Coronary artery (tissue), 2 donors: Measurements from ENCODE around the gene DVL1.
A peak's percentile ranks its signal among the peaks of the same experiment; 100 is the strongest.
"Not testable (repeated sequence)": the region's sequence is repeated elsewhere in the genome, so short reads cannot be mapped to it uniquely, and the experiment has no call there.

Experiments used
- DNase-seq: peaks from one replicate; pipeline ENCODE4 v3.0.0-alpha.2; 2017; ENCODE audit warnings: low spot score
- H3K27ac ChIP-seq, 2 donors: fragments of 200-600 bp; sonication (generic); one replicate each; pipeline ENCODE4 v1.5.1; 2016 to 2019
- H3K4me3 ChIP-seq: fragments of 200-600 bp; sonication (generic); 2 replicates; pipeline ENCODE4 v1.5.1; 2016; ENCODE audit warnings: mild to moderate bottlenecking, moderate library complexity
- TF ChIP-seq, protein P1 (sequence below): fragments of 200-600 bp; sonication (generic); IDR thresholded peaks from one replicate; pipeline ENCODE4 v1.5.1; 2019; ENCODE audit warnings: antibody characterized with exemption

Gene DVL1

DNA sequence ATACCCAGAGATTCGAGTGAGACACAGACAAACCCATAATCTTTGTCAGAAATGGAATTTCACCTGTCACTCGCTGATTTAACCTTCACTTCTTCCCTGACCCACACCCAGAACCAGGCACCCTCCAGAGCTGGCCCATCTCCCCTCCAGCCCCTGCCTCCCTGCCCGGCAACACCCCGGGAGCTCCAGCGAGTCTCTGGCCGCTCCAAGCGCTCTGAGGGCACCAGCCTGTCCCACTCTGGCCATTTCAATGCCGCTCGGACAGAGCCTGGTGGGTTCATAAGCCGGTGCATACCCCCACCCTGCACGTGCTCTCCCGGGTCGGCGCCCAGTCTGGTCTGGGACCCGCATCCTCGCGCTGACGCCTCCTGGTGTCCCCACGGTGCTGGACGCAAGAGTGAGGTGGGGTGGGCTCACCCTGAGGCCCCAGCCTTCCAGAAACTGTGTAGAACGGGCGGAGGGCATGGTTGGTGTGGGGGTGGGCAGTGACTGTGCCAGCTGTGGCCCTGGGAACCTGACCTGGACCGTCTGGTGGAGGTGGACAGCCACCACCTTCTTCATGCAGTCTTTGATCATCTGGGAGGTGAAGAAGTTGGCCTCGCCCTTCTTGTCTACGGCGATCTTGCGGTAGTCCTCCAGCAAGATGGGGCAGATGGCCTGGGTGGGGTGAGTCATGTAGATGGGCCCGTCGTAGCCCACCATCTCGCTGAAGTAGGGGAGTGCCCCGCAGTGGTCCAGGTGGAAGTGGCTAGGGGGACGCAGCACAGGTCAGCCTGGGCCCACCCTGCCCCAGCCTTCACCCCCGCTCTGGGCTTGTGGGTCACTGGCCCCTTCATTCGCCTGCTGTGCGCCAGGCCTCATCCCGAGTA is 30.2 kb downstream of the DVL1 start:
- H3K27ac ChIP-seq, result peak overlapping the region; percentile 15 to 70
- TF ChIP-seq, protein P1, sequence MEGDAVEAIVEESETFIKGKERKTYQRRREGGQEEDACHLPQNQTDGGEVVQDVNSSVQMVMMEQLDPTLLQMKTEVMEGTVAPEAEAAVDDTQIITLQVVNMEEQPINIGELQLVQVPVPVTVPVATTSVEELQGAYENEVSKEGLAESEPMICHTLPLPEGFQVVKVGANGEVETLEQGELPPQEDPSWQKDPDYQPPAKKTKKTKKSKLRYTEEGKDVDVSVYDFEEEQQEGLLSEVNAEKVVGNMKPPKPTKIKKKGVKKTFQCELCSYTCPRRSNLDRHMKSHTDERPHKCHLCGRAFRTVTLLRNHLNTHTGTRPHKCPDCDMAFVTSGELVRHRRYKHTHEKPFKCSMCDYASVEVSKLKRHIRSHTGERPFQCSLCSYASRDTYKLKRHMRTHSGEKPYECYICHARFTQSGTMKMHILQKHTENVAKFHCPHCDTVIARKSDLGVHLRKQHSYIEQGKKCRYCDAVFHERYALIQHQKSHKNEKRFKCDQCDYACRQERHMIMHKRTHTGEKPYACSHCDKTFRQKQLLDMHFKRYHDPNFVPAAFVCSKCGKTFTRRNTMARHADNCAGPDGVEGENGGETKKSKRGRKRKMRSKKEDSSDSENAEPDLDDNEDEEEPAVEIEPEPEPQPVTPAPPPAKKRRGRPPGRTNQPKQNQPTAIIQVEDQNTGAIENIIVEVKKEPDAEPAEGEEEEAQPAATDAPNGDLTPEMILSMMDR, result no peak
- DNase-seq, result no peak
- no peak overlapping the region for H3K4me3 ChIP-seq

DNA sequence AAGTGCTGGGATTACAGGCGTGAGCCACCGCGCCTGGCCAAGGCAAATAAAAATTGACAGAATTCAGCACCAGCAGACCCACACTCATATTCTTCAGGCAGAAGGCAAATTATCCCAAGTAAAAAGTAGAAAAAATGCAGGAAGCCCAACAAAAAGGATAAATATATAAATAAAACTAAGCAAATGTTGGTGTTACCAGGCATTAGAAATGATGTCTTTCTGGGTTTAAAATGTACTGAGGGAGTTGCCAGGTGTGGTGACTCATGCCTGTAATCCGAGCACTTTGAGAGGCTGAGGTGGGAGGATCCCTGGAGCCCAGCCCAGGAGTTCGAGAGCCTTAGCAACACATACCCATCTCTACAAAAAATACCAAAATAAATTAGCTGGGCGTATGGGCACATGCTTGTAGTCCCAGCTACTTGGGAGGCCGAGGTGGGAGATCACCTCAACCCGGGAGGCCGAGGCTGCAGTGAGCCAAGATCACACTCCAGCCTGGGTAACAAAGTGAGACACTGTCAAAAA is 31.0 kb downstream of the DVL1 start:
- DNase-seq, result no peak
- H3K4me3 ChIP-seq, result no peak overlapping the region
- peak overlapping the region; percentile 39 to 55 for H3K27ac ChIP-seq
- TF ChIP-seq, protein P1, result no peak

DNA sequence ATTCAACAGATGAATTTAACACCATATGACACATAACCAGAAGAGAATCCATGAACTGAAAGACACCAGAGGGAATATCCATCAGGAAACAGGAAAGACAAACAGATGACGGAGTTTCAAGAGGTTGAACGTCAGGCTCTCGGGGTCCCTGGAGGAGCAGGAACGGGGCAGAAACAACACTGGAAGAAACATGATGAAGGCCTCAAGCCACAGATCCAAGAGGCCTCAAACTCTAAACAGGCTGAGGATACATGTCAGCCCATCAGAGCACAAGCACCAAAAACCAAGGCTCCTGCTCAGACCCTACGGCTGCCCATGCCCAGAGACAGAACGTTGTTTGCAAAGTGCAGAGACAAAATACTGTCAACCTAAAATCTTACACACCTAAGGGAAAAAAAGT is 31.8 kb downstream of the DVL1 start:
- peak overlapping the region; percentile 39 to 55 for H3K27ac ChIP-seq
- TF ChIP-seq, protein P1, result no peak
- no peak for DNase-seq

DNA sequence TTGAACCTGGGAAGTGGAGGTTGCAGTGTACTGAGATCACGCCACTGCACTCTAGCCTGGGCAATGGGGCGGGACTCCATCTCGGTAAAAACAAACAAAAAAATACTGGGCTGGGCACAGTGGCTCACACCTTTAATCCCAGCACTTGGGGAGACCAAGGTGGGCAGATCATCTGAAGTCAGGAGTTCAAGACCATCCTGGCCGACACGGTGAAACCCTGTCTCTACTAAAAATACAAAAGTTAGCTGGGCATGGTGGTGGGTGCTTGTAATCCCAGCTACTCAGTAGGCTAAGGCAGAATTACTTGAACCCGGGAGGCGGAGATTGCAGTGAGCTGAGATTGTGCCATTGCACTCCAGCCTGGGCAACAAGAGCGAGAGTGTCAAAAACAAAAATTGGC is 33.0 kb downstream of the DVL1 start:
- DNase-seq, H3K4me3 ChIP-seq, H3K27ac ChIP-seq: not testable (repeated sequence)

More for the DNA sequence above, 31.8 kb downstream of the DVL1 start:
- H3K4me3 ChIP-seq, result no peak overlapping the region

DNA sequence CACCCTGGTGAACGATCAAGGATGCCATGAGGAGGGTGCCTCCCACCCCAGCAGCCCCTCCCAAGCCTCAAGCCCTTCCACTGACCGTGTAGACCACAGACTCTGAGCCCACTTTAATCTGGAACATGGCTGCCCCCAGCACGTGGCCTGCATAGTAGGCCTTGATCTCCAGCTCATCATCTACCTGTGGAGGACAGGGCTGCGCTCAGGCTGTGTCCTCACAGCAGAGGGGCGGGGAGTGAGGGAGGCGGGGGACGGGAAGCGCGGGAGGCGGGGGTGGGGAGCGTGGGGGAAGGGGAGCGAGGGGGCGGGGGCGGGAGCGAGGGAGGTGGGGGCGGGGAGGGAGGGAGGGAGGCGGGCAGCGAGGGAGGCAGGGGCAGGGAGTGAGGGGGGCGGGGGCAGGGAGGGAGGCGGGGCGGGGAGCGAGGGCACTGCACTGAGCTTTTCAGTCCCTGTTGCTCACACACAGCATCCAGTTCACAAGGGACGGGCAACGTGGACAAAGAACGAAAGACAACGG is 33.7 kb downstream of the DVL1 start:
- DNase-seq, result no peak
- Histone ChIP-seq H3K4me3 (no peak overlapping the region), H3K27ac (peak overlapping the region in 1 of 2 donors; percentile 7)
- TF ChIP-seq, protein P1, result no peak

DNA sequence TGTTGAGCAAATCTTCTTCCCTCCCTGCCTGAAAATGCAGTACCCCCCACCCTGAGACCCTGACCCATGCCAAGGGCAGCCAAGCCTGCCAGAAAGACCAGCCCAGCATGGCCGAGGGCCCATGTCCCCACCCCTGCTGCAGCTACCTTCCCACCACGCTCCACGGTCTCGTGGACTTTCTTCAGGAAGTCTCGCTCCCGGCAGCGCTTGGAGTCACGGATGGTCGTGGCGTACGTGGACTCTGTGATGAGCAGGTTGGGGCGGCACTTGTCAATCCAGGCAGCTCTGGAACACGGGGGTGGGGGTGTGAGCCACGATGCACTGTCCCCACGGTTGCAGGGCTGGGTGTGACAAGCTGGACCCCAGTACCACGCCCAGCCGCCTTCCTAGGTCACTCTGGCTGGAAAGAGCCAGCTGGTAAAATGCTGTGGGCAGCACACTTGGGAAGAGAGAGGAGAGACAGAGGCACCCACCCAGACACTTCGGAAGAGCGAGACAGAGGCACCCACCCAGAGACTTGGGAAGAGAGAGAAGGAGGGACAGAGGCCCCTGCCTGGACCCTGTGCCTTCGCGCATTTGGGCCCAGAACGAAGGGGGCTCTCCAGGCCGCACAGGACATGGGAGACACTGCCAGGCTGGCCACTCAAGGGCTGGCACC is 34.4 kb downstream of the DVL1 start:
- no peak overlapping the region for H3K4me3 ChIP-seq
- TF ChIP-seq, protein P1, result no peak
- no peak for DNase-seq
- H3K27ac ChIP-seq, result no peak overlapping the region

DNA sequence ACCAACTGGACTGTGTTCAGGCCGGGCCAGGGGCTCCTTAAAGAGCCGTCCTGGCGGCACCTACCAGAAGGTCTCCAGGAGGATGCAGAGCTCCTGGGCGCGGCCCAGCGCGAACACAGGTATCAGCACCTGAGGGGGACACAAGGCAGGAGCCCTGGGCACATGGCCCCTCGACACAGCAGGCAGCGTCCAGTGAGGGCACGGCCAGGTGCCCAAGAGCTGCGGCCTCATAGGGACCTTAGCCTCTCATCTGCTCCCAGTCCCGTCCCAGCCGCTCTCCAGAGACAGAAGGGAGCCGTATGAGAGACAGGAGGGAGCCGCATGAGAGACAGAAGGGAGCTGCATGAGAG is 35.0 kb downstream of the DVL1 start:
- no peak overlapping the region for H3K4me3 ChIP-seq
- TF ChIP-seq, protein P1, result no peak

More for the DNA sequence above, 35.0 kb downstream of the DVL1 start:
- no peak for DNase-seq
- no peak overlapping the region for H3K27ac ChIP-seq
